Left lung (tissue), 14 donors: ENCODE results near the gene MATN4. TPM values are rescaled to one million over a fixed set of nuclear protein-coding genes. Genes with fewer than 3 reads are reported as not detected.
A peak's percentile ranks its signal among the peaks of the same experiment; 100 is the strongest.

ENCODE experiments used
- ATAC-seq: fragments of 200-7000 bp; cut with Tn5 transposase; one replicate; pipeline ENCODE4 v1.9.1; 2020; ENCODE audit warnings: moderate library complexity
- DNase-seq, 4 donors: peaks; one replicate each; pipeline ENCODE4 v3.0.0-alpha.2; 2013 to 2020
- H3K27ac ChIP-seq, 2 donors: fragments of 200-600 bp; sonication (generic) in 1 of 2; one replicate each; pipeline versions ENCODE4 v1.5.0 to v1.8.0; 2020 to 2021
- H3K27me3 ChIP-seq, 2 donors: fragments of 200-600 bp; sonication (generic) in 1 of 2; one replicate each; pipeline versions ENCODE4 v1.5.0 to v1.8.0; 2020 to 2021
- H3K36me3 ChIP-seq, 2 donors: fragments of 200-600 bp; sonication (generic) in 1 of 2; one replicate each; pipeline versions ENCODE4 v1.5.0 to v1.8.0; 2020 to 2021
- H3K4me1 ChIP-seq, 2 donors: fragments of 200-600 bp; one replicate each; pipeline ENCODE4 v1.8.0; 2021
- H3K4me3 ChIP-seq, 2 donors: fragments of 200-600 bp; sonication (generic) in 1 of 2; one replicate each; pipeline versions ENCODE4 v1.5.0 to v1.8.0; 2020 to 2021; ENCODE audit warnings: mild to moderate bottlenecking in 1 of 2
- H3K9me3 ChIP-seq, 2 donors: fragments of 200-600 bp; sonication (generic) in 1 of 2; one replicate each; pipeline versions ENCODE4 v1.5.0 to v1.8.0; 2020 to 2021
- intact Hi-C, 2 donors: fragments of 100-400 bp; cut with DNase I; formaldehyde crosslinking; loops; one replicate each; pipeline versions ENCODE4 v1.11.2 to v1.14.2; 2022
- long read RNA-seq, 12 donors: library from polyadenylated mRNA in 2 of 12; unstranded in 2 of 12; transcript quantifications; one replicate each; pipeline ENCODE4 v2.0.0 and lab custom pipeline, GENCODE V29; 2019 to 2026
- polyA plus RNA-seq, 6 donors: library from polyadenylated mRNA; unstranded; fragments of 120-200 nt; gene quantifications; one replicate each; pipeline ENCODE4 v1.2.1, GENCODE V29; 2013; ENCODE audit not compliant: insufficient read length in 6 of 6
- total RNA-seq, 2 donors: library from RNA; stranded (reverse); fragmentation: NEBNext Ultra II Directional; extraction: Animal tissue kit (Norgen Biotek cat#: 25700); gene quantifications; one replicate each; pipeline ENCODE4 v1.2.1, GENCODE V29; 2021
- TF ChIP-seq, protein P1 (sequence below), 2 donors: fragments of 200-600 bp; sonication (generic) in 1 of 2; IDR thresholded peaks; one replicate each; pipeline versions ENCODE4 v1.5.0 to v1.8.0; 2021; ENCODE audit warnings: antibody characterized with exemption in 2 of 2
- donor health status: DM: no; HTN: yes; CAD: no.
- donor health status: DM: no; HTN: no; CAD: no.

Gene MATN4, protein sequence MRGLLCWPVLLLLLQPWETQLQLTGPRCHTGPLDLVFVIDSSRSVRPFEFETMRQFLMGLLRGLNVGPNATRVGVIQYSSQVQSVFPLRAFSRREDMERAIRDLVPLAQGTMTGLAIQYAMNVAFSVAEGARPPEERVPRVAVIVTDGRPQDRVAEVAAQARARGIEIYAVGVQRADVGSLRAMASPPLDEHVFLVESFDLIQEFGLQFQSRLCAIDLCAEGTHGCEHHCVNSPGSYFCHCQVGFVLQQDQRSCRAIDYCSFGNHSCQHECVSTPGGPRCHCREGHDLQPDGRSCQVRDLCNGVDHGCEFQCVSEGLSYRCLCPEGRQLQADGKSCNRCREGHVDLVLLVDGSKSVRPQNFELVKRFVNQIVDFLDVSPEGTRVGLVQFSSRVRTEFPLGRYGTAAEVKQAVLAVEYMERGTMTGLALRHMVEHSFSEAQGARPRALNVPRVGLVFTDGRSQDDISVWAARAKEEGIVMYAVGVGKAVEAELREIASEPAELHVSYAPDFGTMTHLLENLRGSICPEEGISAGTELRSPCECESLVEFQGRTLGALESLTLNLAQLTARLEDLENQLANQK
- under 1 TPM in 1 of 2 donors, not detected in 1; 0.23 TPM for total RNA-seq
- polyA plus RNA-seq: under 1 TPM in 3 of 6 donors, not detected in 3; 0.07 to 0.14 (median 0.11) TPM
- long read RNA-seq, donor 1: 0 reads
- long read RNA-seq, donor 2: 0 reads
- long read RNA-seq, donor 3: 0 reads
- long read RNA-seq, donor 4: 0 reads
- long read RNA-seq, donor 5: 0 reads
- long read RNA-seq, donor 6: 0 reads
- long read RNA-seq, donor 7: 0 reads
- long read RNA-seq, donor 8: 0 reads
- long read RNA-seq, donor 9: 0 reads
- long read RNA-seq, donor 10: 0 reads
- long read RNA-seq, donor 11: 0 reads
- long read RNA-seq, donor 12: 0 reads

GRCh38 chr20:45308117-45308778, at the start of gene MATN4:
Gene MATN4 (minus strand): TSS chr20:45308299. CDS start chr20:45305582, 2,717 bp downstream.
- H3K27ac ChIP-seq: no peak within 1 kb of the TSS
- no peaks in the 10 kb centered on the region for H3K9me3 ChIP-seq
- intact Hi-C loops: no loop called here
- peaks cover 38 to 75% of the 10 kb centered on the region in 2 donors for H3K27me3 ChIP-seq
- ATAC-seq: peak; percentile 78
- H3K4me3 ChIP-seq: no peak within 1 kb of the TSS
- peak in 1 of 4 donors; percentile 88 for DNase-seq
- H3K4me1 ChIP-seq: peaks cover 0 to 14% of the 10 kb centered on the region in 2 donors
- TF ChIP-seq, protein P1, sequence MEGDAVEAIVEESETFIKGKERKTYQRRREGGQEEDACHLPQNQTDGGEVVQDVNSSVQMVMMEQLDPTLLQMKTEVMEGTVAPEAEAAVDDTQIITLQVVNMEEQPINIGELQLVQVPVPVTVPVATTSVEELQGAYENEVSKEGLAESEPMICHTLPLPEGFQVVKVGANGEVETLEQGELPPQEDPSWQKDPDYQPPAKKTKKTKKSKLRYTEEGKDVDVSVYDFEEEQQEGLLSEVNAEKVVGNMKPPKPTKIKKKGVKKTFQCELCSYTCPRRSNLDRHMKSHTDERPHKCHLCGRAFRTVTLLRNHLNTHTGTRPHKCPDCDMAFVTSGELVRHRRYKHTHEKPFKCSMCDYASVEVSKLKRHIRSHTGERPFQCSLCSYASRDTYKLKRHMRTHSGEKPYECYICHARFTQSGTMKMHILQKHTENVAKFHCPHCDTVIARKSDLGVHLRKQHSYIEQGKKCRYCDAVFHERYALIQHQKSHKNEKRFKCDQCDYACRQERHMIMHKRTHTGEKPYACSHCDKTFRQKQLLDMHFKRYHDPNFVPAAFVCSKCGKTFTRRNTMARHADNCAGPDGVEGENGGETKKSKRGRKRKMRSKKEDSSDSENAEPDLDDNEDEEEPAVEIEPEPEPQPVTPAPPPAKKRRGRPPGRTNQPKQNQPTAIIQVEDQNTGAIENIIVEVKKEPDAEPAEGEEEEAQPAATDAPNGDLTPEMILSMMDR (IDR thresholded peaks at IDR 0.05): no peak
- H3K36me3 ChIP-seq: no peaks in the 10 kb centered on the region

DNA sequence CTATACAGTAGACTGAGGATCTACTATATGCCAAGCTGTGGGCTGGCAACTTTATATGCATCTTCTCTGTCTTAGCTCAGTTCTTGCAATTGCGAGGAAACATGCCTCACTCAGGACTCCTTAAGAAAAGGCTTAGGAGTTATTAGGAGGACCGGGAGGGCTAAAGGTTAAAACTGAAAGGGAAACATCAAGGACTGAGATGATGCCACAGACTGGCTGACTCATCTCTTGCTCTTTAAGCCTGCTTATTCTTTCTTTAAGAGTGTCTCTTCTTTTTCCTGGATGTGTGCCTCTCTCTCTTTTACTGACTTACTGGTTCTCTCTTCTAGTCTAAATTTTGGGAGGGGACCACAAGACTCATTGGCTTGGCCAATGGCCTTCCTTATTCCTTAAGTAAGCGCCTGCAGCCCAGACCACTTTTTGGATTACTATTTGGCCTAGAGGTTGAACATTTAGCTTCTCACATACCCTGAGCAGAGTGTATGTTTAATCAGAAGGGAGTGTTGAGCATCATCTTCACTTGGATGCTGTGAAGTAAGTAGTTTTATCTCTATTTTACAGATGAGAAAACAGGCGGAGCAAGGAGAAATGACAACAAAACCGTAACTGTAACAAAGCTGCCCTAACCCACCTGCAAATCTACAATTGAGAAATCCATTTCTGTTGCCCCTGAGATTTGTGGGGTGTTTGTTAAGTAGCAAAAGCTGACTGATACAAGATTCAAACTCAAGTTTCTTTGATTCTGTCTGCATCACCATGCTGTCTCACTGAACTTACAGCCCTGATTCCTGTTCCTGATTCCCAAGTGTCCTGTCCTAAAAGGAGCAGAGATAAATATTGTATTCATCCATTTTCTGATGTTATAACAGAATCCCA, 47.3 kb upstream of the MATN4 start:
- DNase-seq (no peak), ATAC-seq (no peak)
- Histone ChIP-seq H3K9me3 (no peaks in the 10 kb centered on the region), H3K27me3 (no peaks in the 10 kb centered on the region), H3K27ac (no peak overlapping the region), H3K36me3 (no peaks in the 10 kb centered on the region), H3K4me3 (no peak overlapping the region), H3K4me1 (peaks cover 24 to 40% of the 10 kb centered on the region in 2 donors)
- TF ChIP-seq, protein P1 (IDR thresholded peaks at IDR 0.05): no peak
- intact Hi-C loops: no loop called here

GRCh38 chr20:45354423-45355208, 46.5 kb upstream of the MATN4 start:
- no peaks in the 10 kb centered on the region for H3K36me3 ChIP-seq
- DNase-seq (no peak), ATAC-seq (no peak)
- H3K9me3 ChIP-seq: no peaks in the 10 kb centered on the region
- H3K27me3 ChIP-seq: no peaks in the 10 kb centered on the region
- H3K4me3 ChIP-seq: no peak overlapping the region
- TF ChIP-seq, protein P1 (IDR thresholded peaks at IDR 0.05): no peak
- peaks cover 23 to 32% of the 10 kb centered on the region in 2 donors for H3K4me1 ChIP-seq
- intact Hi-C loops: no loop called here
- no peak overlapping the region for H3K27ac ChIP-seq

DNA sequence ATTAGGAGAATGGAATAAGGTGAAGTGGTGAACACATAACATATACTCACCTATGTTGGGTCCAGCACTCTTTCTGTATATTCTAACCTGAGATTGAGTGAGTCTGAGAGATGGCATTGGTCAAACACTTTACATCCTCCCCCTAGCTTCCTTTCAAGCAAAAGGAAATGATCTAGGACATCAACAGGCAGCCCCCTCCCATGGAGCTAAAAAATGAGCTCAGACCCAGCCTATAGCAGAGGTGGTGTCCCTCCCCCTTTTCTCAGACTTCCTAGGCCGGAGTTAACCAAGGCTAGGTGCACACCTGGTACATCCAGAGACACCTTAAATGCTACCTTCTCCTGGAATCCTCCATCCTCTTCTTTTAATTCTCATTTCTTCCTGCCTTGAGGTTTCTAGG, 45.6 kb upstream of the MATN4 start:
- TF ChIP-seq, protein P1 (IDR thresholded peaks at IDR 0.05): no peak
- DNase-seq: no peak
- Histone ChIP-seq H3K9me3 (no peaks in the 10 kb centered on the region), H3K36me3 (no peaks in the 10 kb centered on the region), H3K27ac (no peak overlapping the region), H3K27me3 (no peaks in the 10 kb centered on the region), H3K4me3 (no peak overlapping the region), H3K4me1 (peaks cover 14 to 24% of the 10 kb centered on the region in 2 donors)
- no peak for ATAC-seq
- intact Hi-C loops: no loop called here
